Astrocyte of the cerebellum (primary cell): ENCODE data around the gene SYT7.

Experiments
- DNase-seq: peaks from one replicate; pipeline ENCODE4 v3.0.0-alpha.2; 2011; ENCODE audit warnings: low read depth
- H3K4me3 ChIP-seq: 2 replicates; pipeline ENCODE4 v1.5.1; 2011; ENCODE audit warnings: mild to moderate bottlenecking, low read depth, low read length, moderate library complexity
- CTCF ChIP-seq: IDR thresholded peaks from 2 replicates; pipeline ENCODE4 v1.5.1; 2012; ENCODE audit warnings: low read length, low read depth, moderate library complexity, mild to moderate bottlenecking; ENCODE audit errors: missing control alignments
- in situ Hi-C: cut with HindIII; loops from 2 replicates; pipeline ENCODE4 v1.10.0; 2017; ENCODE audit warnings: low sequenced_read_pairs

SYT7 gene

GRCh38 chr11:61550665-61551227 lies 30.1 kb downstream of the SYT7 start:
- in situ Hi-C loops, result no loop called here
- DNase-seq, result no peak
- H3K4me3 ChIP-seq, result no peak overlapping the region
- no peak for TF ChIP-seq CTCF

DNA sequence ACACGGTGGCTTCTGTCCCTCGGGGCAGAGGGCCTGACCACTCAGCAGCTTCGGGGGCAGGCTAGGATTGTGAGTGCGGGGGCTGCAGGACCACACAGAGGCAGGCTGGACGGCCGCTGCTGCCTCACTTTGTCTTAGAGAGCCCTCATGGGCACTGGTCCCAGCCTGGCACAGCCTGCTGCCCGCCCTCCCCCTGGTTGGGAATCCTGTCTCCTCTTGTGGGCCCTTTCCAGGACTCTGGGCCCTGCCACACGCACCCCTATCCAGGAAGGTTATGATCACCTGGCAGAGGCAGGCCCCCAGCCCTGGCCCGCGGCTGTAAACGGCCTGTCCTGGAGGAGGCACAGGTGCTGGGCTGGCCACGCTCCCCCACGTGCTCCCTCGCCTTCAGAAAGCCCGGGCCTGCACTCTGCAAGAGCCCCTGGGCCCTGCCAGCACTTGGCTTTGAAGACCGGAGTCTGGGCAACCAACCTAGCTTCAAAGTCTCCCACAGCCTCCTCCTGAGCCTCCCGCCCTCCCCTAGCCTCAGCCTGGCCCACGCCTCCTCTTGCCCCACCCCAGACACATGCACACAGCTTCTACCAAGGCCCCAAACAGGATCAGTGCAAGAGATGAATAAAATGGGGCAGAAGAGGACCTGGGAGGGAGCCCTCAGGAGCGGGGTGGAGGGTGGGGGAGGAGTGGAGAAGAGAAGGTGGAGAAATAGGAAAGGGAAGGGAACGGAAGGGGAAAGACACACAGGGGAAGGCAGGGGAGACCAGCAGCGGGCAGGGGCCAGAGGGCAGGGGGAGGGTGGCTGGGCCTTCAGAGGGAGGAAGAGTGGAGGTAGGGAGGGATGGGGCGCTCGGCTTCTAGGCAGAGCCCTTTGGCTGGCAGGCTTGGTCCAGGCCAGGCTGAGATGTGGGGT lies 31.0 kb downstream of the SYT7 start:
- no peak for DNase-seq
- H3K4me3 ChIP-seq, result no peak overlapping the region
- in situ Hi-C loops, result no loop called here
- TF ChIP-seq CTCF, result no peak

DNA sequence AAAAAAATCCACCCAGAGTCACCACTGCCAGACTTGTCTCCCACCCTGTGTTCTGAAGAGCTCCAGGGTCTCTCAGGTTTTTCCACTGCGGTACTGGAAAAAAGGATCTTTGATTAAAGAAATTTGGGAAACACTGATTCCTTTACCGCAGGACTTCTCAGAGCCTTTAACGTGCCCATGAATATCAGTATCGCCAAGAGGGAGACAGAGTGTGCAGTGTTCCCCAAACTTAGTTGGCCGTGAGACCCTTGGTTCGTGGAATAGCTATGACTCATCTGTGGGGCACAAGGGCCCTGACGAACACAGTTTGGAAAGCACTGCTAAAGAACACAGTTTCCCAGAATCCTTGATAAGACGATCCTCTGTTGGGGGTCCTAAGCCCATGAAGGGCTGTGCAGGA lies 31.7 kb downstream of the SYT7 start:
- in situ Hi-C loops, result no loop called here
- no peak for DNase-seq
- no peak overlapping the region for H3K4me3 ChIP-seq
- TF ChIP-seq CTCF, result no peak

DNA sequence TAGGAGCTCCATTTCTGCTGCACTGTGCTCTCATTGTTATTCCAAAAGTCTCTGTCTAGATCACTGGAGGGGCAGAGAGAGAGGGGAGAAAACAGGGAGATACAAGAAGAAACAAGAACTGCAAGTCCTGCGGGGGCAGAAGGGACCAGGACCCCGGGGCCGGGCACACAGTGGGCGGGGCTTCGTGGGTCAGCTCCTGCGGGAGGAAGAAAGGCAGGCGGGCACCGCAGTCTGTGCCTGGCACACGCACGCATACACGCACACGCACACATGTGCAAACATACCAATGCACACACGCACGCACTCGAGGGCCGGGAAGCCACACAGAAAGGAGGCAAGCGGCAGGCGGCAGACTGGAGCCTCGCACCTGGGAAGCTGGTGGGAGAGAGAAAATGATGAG lies 33.6 kb downstream of the SYT7 start:
- no peak overlapping the region for H3K4me3 ChIP-seq
- DNase-seq, result no peak
- TF ChIP-seq CTCF, result no peak
- in situ Hi-C loops, result no loop called here

DNA sequence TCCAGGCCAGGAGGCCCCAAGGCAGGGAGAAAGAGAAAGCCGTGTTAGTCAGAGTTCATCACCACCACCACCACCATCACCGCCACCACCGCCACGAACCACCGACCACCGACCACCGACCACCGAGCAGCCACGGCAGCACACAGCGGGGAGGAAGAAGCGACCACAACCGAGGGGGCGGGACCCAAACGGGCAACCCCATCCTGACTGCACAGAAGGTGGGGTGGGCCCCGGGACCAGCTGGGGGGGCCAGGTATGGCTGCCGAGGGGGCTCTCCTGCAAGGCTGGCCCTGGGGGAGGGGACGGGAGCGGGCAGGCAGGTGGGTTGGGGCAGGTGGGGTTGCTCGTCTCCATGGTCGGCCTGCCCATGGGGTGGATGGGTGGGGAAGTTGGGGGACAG lies 34.2 kb downstream of the SYT7 start:
- DNase-seq, result no peak
- TF ChIP-seq CTCF, result no peak
- in situ Hi-C loops, result no loop called here
- H3K4me3 ChIP-seq, result no peak overlapping the region

- no peak for DNase-seq
- H3K4me3 ChIP-seq, result no peak overlapping the region
- in situ Hi-C loops, result no loop called here
- no peak for TF ChIP-seq CTCF
Measured at GRCh38 chr11:61545921-61546320, 35.0 kb downstream of the SYT7 start.
